Pons (tissue), 1 donor: ENCODE data around the gene CISTR.
"Not testable (repeated sequence)": the region's sequence is repeated elsewhere in the genome, so short reads cannot be mapped to it uniquely, and the experiment has no call there.

ENCODE experiments used
- DNase-seq: peaks from one replicate; pipeline ENCODE4 v3.0.0-alpha.2; 2016; ENCODE audit warnings: low spot score

CISTR gene

GRCh38 chr12:53762793-53763192, 11.0 kb upstream of the CISTR start:
- DNase-seq = not testable (repeated sequence)

DNA sequence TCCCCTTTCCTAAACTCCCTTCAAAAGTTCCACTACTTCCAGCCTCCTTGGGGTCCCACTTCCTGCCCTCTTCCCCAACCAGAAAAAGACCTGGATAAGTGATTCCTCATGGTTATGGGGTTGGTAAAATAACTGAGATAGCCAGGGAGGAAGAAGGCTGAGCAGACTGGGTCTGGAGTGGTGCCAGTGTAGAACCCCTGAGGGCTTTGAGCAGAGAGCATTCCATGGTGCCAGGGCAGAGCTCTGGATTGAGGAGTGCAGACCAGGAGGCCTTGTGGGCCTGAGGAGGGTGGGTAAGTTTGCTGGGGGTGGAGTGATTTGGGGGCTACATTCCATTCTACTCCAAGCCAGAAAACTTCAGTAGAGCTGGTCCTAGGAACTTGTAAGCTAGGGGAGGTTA, 9.5 kb upstream of the CISTR start:
- DNase-seq = no peak

DNA sequence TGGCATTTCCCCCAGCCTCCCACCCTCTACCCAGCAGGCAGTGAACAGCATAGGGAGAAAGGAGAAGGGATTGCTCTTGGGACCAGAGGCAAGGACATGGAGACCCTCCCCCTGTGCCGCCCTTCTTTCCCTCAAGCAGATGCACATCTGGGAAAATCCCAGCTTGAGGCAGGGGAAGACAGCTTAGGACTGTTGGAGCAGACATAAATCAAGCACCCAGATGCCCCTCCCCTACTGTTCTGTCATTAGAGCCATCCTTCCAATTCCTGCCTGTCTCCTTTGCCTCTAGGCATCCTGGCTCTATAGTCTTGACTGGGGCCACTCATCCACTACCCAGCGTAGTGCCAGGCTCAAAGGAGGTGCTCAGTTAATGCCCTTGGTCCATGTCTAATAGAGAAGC, 7.5 kb upstream of the CISTR start:
- no peak for DNase-seq

- no peak for DNase-seq
These were observed 6.9 kb upstream of the CISTR start for GRCh38 chr12:53758730-53759103.

- DNase-seq = no peak
These were observed 6.4 kb upstream of the CISTR start for GRCh38 chr12:53758081-53758729.

GRCh38 chr12:53757101-53757770, 5.5 kb upstream of the CISTR start:
- DNase-seq = peak; percentile 67

DNA sequence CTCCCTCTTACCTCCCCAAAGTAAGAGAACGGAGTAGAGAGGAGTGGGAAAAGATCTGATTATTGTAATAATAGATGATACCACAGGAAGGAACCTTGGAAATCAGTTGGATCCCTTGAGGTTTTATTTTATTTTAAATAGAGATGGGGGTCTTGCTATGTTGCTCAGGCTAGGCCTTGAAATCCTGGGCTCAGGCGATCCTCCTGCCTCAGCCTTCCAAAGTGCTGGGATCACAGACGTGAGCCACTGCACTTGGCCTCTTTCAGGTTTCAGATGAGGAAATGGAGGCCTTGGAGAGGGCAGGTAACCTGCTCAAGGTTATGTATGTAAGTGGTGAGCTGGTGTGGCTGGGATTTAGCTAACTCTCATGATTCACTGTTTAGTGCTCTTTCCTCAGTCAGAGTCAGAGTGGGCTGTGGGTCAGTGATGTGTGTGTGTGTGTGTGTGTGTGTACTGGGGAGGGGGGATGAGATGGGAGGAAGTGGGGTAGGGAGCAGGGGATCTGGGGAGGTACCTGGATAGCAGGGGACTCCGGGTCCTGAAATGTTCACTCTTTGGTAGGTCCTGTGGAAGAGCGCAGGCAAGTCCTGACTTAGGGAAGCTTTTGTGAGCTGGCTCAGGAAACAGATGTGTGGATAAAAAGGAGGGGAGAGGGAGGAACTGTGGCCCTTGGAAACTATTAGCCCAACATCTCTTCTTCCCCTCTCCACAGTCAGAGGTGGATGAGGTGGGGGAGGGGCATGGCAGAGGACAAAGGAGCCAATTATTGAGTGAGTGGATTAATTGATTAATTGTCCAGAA, 4.7 kb upstream of the CISTR start:
- no peak for DNase-seq

GRCh38 chr12:53755893-53756292, 4.1 kb upstream of the CISTR start:
- DNase-seq = no peak

- DNase-seq = no peak
These were observed 3.7 kb upstream of the CISTR start for GRCh38 chr12:53755451-53755891.

- DNase-seq = no peak
These were observed 3.0 kb upstream of the CISTR start for GRCh38 chr12:53754633-53755264.

DNA sequence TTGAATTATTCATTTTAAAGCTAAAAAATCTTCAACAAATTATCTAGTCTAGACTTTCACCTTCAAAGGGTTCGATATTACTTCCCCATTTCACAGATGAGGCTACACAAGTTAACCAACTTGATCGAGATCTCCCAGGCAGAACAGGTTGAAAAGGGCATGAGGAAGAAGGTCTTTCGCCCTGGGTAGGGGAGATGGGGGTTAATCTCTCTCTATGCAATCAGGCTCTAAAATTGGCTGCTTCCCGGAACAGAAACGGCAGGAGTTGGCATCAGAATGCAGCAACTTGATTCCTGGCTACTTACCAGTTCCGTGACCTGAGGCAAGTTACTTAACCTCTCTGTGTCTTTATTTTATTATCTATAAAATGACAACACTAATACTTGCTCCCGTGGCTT, 2.4 kb upstream of the CISTR start:
- no peak for DNase-seq

- DNase-seq = no peak
These were observed 842 bp upstream of the CISTR start for GRCh38 chr12:53752621-53753020.

DNA sequence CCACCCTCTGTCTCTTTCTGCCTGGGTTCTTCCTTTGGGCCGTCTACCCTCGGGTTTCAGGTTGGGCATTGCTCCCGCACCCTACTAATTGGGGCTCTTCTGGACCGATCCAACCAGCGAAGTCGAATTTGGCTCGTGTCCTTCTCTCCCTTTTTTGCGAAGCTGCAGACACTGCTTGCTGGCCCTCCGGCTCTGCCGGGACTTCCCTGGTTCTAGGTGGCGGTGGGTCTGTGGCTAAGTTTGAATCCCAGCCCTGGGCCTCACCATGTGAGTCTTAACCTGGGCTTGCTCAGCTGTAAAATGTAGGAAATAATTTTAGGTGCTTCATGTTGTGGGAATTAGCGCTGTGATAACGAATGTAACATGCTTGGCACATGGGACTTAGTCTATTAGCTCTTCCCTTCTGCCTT, 418 bp upstream of the CISTR start:
- DNase-seq = no peak

GRCh38 chr12:53750812-53751335, 905 bp downstream of the CISTR start:
- no peak for DNase-seq

DNA sequence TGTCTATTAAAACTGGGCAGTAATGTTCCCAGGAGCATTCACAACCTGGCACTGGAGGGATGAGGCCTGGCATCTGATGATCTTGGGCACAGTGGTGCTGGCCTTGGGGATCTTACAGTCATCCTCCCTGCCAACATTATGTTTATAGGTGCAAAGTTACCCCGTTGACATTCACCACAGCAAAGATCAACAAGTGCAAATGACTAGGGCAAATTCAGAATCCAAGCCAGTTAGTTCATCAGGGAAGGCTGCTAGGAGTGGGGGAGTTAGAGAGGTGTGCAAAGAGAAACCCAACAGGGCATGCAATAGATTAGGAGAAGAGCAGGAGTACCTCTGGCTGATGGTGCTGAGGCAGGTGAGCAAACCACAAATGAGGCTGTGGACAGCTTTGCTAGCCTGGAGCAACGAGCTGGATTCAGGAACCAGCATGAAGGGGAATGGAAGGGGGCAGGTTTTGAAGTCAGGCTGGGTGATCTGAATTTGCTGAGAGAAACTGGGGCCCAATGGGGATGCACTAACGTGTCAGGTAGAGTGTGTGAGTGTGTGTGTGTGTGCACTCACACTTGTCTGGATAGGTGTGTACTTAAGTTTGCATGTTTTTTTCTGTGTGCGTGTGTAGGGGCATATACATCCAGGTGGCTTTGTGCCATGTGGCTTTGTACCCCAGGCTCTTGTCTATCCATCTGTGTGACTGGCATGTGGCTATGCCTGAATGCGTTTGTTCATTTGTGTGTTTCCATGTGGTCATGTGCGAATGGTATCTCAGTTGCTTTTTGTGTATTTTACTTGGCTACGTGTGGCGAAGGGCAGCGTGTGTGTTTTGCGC, 1.6 kb downstream of the CISTR start:
- no peak for DNase-seq

DNA sequence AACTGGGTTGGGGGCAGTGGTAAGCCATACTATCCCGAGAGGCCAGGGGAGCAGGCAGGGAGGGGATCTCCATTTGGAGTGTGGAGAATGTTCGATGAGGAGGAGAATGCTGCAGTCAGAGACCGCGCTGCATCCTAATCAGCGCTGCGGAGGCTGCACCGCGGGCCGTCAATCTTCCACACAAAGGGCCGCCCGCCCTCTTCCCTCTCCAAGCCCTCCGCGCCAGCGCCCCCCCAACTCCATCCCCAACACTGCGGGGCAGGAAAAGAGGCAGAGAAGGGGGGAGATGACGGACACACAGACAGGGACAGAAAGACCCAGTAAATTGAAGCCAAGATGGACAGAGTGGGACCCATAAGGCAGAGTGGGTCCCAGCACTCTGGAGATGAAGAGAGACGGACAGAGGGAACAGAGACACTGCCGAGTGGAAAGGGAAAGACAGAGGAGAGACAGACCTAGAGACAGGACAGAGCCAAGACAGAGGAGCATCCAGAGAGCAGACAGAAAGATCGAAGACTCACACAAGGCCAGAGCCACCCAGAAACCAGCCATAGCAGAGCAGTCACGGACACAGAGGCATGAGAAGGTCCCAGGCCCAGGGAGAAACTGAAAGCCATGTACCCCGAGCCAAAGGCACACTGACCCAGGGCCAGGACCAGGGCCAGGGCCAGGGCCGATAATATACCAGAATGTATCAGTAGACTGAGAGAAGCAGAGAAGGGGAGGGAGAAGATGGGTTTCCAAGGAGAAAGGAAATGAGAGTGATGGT, 3.5 kb downstream of the CISTR start:
- no peak for DNase-seq

- DNase-seq = no peak
These were observed 4.7 kb downstream of the CISTR start for GRCh38 chr12:53747095-53747494.

DNA sequence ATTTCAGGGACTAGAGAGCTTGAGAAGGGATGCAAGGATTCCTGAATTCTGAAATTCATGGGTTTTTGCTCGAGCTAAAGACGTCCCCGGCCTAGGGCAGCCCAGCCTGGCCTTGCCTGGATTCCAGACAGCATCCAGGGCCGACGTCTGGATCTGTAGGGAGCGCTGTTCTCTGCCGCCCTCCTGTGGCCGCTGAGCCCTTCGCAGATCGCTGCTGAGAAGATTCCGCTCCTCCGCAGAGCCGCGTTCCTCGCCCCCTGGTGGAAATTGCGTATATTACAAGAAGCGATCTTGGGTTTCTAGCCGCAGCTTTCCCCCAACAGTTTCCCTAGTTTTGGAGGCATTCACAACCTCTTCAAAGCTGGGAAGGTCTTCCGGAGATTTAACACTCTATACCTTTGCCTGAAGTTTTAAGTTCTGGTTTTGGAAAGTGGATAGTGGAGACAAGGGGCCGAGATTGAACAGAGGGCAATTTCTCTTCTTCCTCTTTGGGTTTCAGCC, 5.1 kb downstream of the CISTR start:
- DNase-seq = peak; percentile 89

- no peak for DNase-seq
These were observed 7.0 kb downstream of the CISTR start for GRCh38 chr12:53744751-53745150.

GRCh38 chr12:53744130-53744441, 7.7 kb downstream of the CISTR start:
- no peak for DNase-seq
